Measurements from ENCODE around the gene BBS9.

DNA sequence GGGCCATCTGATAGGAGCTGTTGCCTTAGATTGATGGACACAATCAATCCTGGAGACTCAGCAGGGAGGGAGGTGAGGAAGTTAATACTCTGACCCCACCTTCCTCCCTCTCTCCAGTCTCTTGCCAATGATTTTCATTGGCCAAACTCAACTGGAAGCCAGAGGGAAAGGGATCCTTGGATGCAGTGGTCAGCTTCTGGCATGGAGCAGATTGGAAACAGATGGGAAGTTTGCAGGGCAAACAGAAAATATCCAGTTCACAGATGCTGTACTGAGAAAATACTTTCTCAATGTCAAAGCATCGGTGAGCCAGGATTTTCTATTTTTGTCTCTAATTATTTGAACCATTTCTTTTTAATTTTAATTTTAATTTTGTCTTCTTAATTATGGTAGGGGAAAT, 170.8 kb downstream of the BBS9 start:
- TF ChIP-seq, protein P1, sequence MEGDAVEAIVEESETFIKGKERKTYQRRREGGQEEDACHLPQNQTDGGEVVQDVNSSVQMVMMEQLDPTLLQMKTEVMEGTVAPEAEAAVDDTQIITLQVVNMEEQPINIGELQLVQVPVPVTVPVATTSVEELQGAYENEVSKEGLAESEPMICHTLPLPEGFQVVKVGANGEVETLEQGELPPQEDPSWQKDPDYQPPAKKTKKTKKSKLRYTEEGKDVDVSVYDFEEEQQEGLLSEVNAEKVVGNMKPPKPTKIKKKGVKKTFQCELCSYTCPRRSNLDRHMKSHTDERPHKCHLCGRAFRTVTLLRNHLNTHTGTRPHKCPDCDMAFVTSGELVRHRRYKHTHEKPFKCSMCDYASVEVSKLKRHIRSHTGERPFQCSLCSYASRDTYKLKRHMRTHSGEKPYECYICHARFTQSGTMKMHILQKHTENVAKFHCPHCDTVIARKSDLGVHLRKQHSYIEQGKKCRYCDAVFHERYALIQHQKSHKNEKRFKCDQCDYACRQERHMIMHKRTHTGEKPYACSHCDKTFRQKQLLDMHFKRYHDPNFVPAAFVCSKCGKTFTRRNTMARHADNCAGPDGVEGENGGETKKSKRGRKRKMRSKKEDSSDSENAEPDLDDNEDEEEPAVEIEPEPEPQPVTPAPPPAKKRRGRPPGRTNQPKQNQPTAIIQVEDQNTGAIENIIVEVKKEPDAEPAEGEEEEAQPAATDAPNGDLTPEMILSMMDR (IDR thresholded peaks at IDR 0.05; ENCODE audit: insufficient read depth, low read length, poor library complexity, severe bottlenecking): no peak
- TF ChIP-seq EZH2phosphoT487 (conservative IDR thresholded peaks at IDR 0.05; ENCODE audit: low read length): no peak

Measured in SU-DHL-6 (cell line).